SJSA1 (cell line): ENCODE results near the gene ADGRA1. TPM values are rescaled to one million over a fixed set of nuclear protein-coding genes. Genes with fewer than 3 reads are reported as not detected.
"Not testable (repeated sequence)": the region's sequence is repeated elsewhere in the genome, so short reads cannot be mapped to it uniquely, and the experiment has no call there.

Source experiments
- DNase-seq, 2 experiments: peaks; one replicate each; pipeline ENCODE4 v3.0.0-alpha.2; 2015 to 2020; ENCODE audit warnings: low spot score in 2 of 2, low read depth in 1 of 2
- H3K27ac ChIP-seq: fragments of 250-450 bp; sonication (Bioruptor Pico); 2 replicates; pipeline ENCODE4 v1.5.1; 2020; ENCODE audit warnings: mild to moderate bottlenecking, moderate library complexity
- H3K27me3 ChIP-seq: fragments of 250-450 bp; sonication (Bioruptor Pico); replicated peaks from 2 replicates; pipeline ENCODE4 v1.5.1; 2020; ENCODE audit warnings: mild to moderate bottlenecking, moderate library complexity
- H3K36me3 ChIP-seq: fragments of 250-450 bp; sonication (Bioruptor Pico); 2 replicates; pipeline ENCODE4 v1.5.1; 2020; ENCODE audit warnings: mild to moderate bottlenecking
- H3K4me1 ChIP-seq: fragments of 250-450 bp; sonication (Bioruptor Pico); replicated peaks from 2 replicates; pipeline ENCODE4 v1.6.1; 2021; ENCODE audit warnings: mild to moderate bottlenecking
- H3K4me3 ChIP-seq: fragments of 250-450 bp; sonication (Bioruptor Pico); 2 replicates; pipeline ENCODE4 v1.5.1; 2020; ENCODE audit warnings: mild to moderate bottlenecking
- H3K9me3 ChIP-seq: fragments of 250-450 bp; sonication (Bioruptor Pico); replicated peaks from 2 replicates; pipeline ENCODE4 v1.5.1; 2020; ENCODE audit warnings: mild to moderate bottlenecking
- total RNA-seq: library from RNA; depleted of rRNA; stranded (reverse); fragments of >200 nt; shearing (Covaris generic); gene quantifications from 2 replicates; pipeline ENCODE4 v1.2.3, GENCODE V29; 2014

The ADGRA1 gene
- total RNA-seq, 1 experiment from 2014 or later, result not detected

- no peaks in the 10 kb centered on the region for H3K36me3 ChIP-seq
- H3K9me3 ChIP-seq, result no peaks in the 10 kb centered on the region
- H3K27me3 ChIP-seq, result no peaks in the 10 kb centered on the region
- no peak for DNase-seq
- H3K4me1 ChIP-seq, result no peaks in the 10 kb centered on the region
- no peak overlapping the region for H3K4me3 ChIP-seq
- H3K27ac ChIP-seq, result no peak overlapping the region
These were observed 54.9 kb downstream of the ADGRA1 start for GRCh38 chr10:133142523-133143199.

- Histone ChIP-seq H3K36me3 (no peaks in the 10 kb centered on the region), H3K27me3 (no peaks in the 10 kb centered on the region), H3K27ac (no peak overlapping the region), H3K4me3 (no peak overlapping the region), H3K9me3 (no peaks in the 10 kb centered on the region), H3K4me1 (no peaks in the 10 kb centered on the region)
- DNase-seq, result no peak
These were observed 55.4 kb downstream of the ADGRA1 start for GRCh38 chr10:133143200-133143533.

GRCh38 chr10:133143546-133143945 is 55.8 kb downstream of the ADGRA1 start:
- Histone ChIP-seq H3K27ac (no peak overlapping the region), H3K4me1 (no peaks in the 10 kb centered on the region), H3K4me3 (no peak overlapping the region), H3K9me3 (no peaks in the 10 kb centered on the region), H3K27me3 (0 out of 2 replicates have a peak, but pooled peaks cover 3% of the 10 kb centered on the region), H3K36me3 (no peaks in the 10 kb centered on the region)
- DNase-seq, result no peak

- no peaks in the 10 kb centered on the region for H3K9me3 ChIP-seq
- H3K27ac ChIP-seq, result no peak overlapping the region
- no peak for DNase-seq
- H3K27me3 ChIP-seq, result 0 out of 2 replicates have a peak, but pooled peaks cover 6% of the 10 kb centered on the region
- H3K4me1 ChIP-seq, result no peaks in the 10 kb centered on the region
- H3K36me3 ChIP-seq, result no peaks in the 10 kb centered on the region
- H3K4me3 ChIP-seq, result no peak overlapping the region
These were observed 57.0 kb downstream of the ADGRA1 start for GRCh38 chr10:133144771-133145170.

- 0 out of 2 replicates have a peak, but pooled peaks cover 6% of the 10 kb centered on the region for H3K27me3 ChIP-seq
- H3K36me3 ChIP-seq, result no peaks in the 10 kb centered on the region
- H3K9me3 ChIP-seq, result no peaks in the 10 kb centered on the region
- DNase-seq, result no peak
- no peak overlapping the region for H3K4me3 ChIP-seq
- H3K27ac ChIP-seq, result no peak overlapping the region
- H3K4me1 ChIP-seq, result no peaks in the 10 kb centered on the region
These were observed 62.5 kb downstream of the ADGRA1 start for GRCh38 chr10:133150226-133150625.

- H3K27me3 ChIP-seq, result 0 out of 2 replicates have a peak, but pooled peaks cover 6% of the 10 kb centered on the region
- H3K36me3 ChIP-seq, result no peaks in the 10 kb centered on the region
- no peaks in the 10 kb centered on the region for H3K4me1 ChIP-seq
- no peak overlapping the region for H3K4me3 ChIP-seq
- H3K9me3 ChIP-seq, result no peaks in the 10 kb centered on the region
- no peak overlapping the region for H3K27ac ChIP-seq
- no peak for DNase-seq
These were observed 62.9 kb downstream of the ADGRA1 start for GRCh38 chr10:133150656-133151055.

- H3K4me1 ChIP-seq, H3K36me3 ChIP-seq, H3K27ac ChIP-seq, H3K4me3 ChIP-seq, DNase-seq, H3K9me3 ChIP-seq, H3K27me3 ChIP-seq: not testable (repeated sequence)
These were observed 63.3 kb downstream of the ADGRA1 start for GRCh38 chr10:133151071-133151470.

- H3K4me1 ChIP-seq, result no peaks in the 10 kb centered on the region
- 0 out of 2 replicates have a peak, but pooled peaks cover 6% of the 10 kb centered on the region for H3K27me3 ChIP-seq
- H3K4me3 ChIP-seq, result no peak overlapping the region
- H3K36me3 ChIP-seq, result no peaks in the 10 kb centered on the region
- H3K27ac ChIP-seq, result no peak overlapping the region
- H3K9me3 ChIP-seq, result no peaks in the 10 kb centered on the region
- no peak for DNase-seq
These were observed 63.8 kb downstream of the ADGRA1 start for GRCh38 chr10:133151543-133151972.

GRCh38 chr10:133154411-133154810 is 66.7 kb downstream of the ADGRA1 start:
- H3K27me3 ChIP-seq, result peaks cover 2% of the 10 kb centered on the region; the same call in 1 of the 2 replicates

GRCh38 chr10:133154996-133155778 is 67.5 kb downstream of the ADGRA1 start:
- Histone ChIP-seq H3K36me3 (no peaks in the 10 kb centered on the region), H3K27ac (no peak overlapping the region), H3K27me3 (peaks cover 5% of the 10 kb centered on the region; the same call in 1 of the 2 replicates), H3K4me3 (no peak overlapping the region), H3K4me1 (no peaks in the 10 kb centered on the region), H3K9me3 (no peaks in the 10 kb centered on the region)
- no peak for DNase-seq

More at GRCh38 chr10:133154411-133154810, 66.7 kb downstream of the ADGRA1 start:
- Histone ChIP-seq H3K36me3 (no peaks in the 10 kb centered on the region), H3K4me1 (no peaks in the 10 kb centered on the region), H3K27ac (no peak overlapping the region), H3K9me3 (no peaks in the 10 kb centered on the region), H3K4me3 (no peak overlapping the region)
- DNase-seq, result no peak

GRCh38 chr10:133156674-133157579 is 69.2 kb downstream of the ADGRA1 start:
- no peak overlapping the region for H3K27ac ChIP-seq
- no peak for DNase-seq
- H3K4me1 ChIP-seq, result no peaks in the 10 kb centered on the region
- H3K36me3 ChIP-seq, result no peaks in the 10 kb centered on the region
- no peak overlapping the region for H3K4me3 ChIP-seq
- H3K9me3 ChIP-seq, result no peaks in the 10 kb centered on the region
- peaks cover 17% of the 10 kb centered on the region for H3K27me3 ChIP-seq

GRCh38 chr10:133157662-133158436 is 70.1 kb downstream of the ADGRA1 start:
- H3K9me3 ChIP-seq, result no peaks in the 10 kb centered on the region
- no peak overlapping the region for H3K27ac ChIP-seq
- H3K4me3 ChIP-seq, result no peak overlapping the region
- H3K27me3 ChIP-seq, result peaks cover 17% of the 10 kb centered on the region
- peak in 1 of 2 experiments; percentile 42 for DNase-seq
- no peaks in the 10 kb centered on the region for H3K36me3 ChIP-seq
- no peaks in the 10 kb centered on the region for H3K4me1 ChIP-seq

GRCh38 chr10:133158437-133158755 is 70.7 kb downstream of the ADGRA1 start:
- peaks cover 17% of the 10 kb centered on the region for H3K27me3 ChIP-seq
- no peaks in the 10 kb centered on the region for H3K4me1 ChIP-seq
- no peaks in the 10 kb centered on the region for H3K36me3 ChIP-seq
- no peak for DNase-seq
- no peak overlapping the region for H3K4me3 ChIP-seq
- H3K9me3 ChIP-seq, result no peaks in the 10 kb centered on the region
- no peak overlapping the region for H3K27ac ChIP-seq
